ENCODE measurements around the gene SIPA1L3. TPM values are rescaled to one million over a fixed set of nuclear protein-coding genes. Genes with fewer than 3 reads are reported as not detected.

The SIPA1L3 gene
- polyA plus RNA-seq, 2 of the 4 experiments (the other 2 are of a cell fraction), result 28.9 to 50.6 TPM

DNA sequence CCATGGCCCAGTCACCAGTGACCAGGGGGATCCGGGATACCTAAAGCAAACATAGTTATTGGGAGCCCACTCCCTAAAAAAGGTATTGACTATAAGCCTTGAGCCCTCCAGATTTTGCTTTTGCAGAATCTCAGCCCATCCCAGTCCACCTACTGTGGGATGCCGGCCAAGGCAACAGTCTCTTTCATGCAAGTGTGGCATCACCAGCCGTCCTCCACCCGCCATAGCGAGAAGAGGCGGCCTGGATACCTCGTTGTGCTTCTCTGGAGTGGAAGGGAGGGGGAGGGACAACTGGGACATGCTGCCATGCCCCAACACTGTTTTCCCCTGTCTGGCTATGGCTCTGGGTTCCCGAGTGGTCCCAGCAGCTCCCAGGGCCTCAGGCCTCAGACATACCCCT, 193.6 kb downstream of the SIPA1L3 start:
- Histone ChIP-seq H3K4me3 (no peak overlapping the region), H3K27ac (no peak overlapping the region), H3K4me2 (no peak overlapping the region), H3K4me1 (no peaks in the 10 kb centered on the region), H3K9me3 (peaks cover 13% of the 10 kb centered on the region)
- no peak for ATAC-seq
- 97% methylated on average over 8 of the region's 8 CpGs for WGBS (ENCODE audit: missing lambda C conversion rate)
- no peak for TF ChIP-seq KDM5A (IDR thresholded peaks at IDR 0.05)
- no peak for TF ChIP-seq ZSCAN20 (CRISPR knock-in tag; IDR thresholded peaks at IDR 0.05)
- TF ChIP-seq MAFK (IDR thresholded peaks at IDR 0.05; ENCODE audit: partially characterized antibody), result no peak
- TF ChIP-seq, protein P1, sequence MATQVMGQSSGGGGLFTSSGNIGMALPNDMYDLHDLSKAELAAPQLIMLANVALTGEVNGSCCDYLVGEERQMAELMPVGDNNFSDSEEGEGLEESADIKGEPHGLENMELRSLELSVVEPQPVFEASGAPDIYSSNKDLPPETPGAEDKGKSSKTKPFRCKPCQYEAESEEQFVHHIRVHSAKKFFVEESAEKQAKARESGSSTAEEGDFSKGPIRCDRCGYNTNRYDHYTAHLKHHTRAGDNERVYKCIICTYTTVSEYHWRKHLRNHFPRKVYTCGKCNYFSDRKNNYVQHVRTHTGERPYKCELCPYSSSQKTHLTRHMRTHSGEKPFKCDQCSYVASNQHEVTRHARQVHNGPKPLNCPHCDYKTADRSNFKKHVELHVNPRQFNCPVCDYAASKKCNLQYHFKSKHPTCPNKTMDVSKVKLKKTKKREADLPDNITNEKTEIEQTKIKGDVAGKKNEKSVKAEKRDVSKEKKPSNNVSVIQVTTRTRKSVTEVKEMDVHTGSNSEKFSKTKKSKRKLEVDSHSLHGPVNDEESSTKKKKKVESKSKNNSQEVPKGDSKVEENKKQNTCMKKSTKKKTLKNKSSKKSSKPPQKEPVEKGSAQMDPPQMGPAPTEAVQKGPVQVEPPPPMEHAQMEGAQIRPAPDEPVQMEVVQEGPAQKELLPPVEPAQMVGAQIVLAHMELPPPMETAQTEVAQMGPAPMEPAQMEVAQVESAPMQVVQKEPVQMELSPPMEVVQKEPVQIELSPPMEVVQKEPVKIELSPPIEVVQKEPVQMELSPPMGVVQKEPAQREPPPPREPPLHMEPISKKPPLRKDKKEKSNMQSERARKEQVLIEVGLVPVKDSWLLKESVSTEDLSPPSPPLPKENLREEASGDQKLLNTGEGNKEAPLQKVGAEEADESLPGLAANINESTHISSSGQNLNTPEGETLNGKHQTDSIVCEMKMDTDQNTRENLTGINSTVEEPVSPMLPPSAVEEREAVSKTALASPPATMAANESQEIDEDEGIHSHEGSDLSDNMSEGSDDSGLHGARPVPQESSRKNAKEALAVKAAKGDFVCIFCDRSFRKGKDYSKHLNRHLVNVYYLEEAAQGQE (IDR thresholded peaks at IDR 0.05), result no peak
- TF ChIP-seq CHD2 (IDR thresholded peaks at IDR 0.05; ENCODE audit: low read length, partially characterized antibody), result no peak
- TF ChIP-seq, protein P2, sequence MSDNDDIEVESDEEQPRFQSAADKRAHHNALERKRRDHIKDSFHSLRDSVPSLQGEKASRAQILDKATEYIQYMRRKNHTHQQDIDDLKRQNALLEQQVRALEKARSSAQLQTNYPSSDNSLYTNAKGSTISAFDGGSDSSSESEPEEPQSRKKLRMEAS (IDR thresholded peaks at IDR 0.05), result no peak
- no peak for TF ChIP-seq ZNF302 (CRISPR knock-in tag; IDR thresholded peaks at IDR 0.05)
- TF ChIP-seq, protein P3, sequence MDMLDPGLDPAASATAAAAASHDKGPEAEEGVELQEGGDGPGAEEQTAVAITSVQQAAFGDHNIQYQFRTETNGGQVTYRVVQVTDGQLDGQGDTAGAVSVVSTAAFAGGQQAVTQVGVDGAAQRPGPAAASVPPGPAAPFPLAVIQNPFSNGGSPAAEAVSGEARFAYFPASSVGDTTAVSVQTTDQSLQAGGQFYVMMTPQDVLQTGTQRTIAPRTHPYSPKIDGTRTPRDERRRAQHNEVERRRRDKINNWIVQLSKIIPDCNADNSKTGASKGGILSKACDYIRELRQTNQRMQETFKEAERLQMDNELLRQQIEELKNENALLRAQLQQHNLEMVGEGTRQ (IDR thresholded peaks at IDR 0.05), result no peak
- no peak for TF ChIP-seq RCOR1 (IDR thresholded peaks at IDR 0.05; ENCODE audit: low read depth, low read length)
- TF ChIP-seq, protein P4, sequence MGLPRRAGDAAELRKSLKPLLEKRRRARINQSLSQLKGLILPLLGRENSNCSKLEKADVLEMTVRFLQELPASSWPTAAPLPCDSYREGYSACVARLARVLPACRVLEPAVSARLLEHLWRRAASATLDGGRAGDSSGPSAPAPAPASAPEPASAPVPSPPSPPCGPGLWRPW (IDR thresholded peaks at IDR 0.05), result no peak
- no peak for TF ChIP-seq CEBPB (IDR thresholded peaks at IDR 0.05)
- no peak for TF ChIP-seq JUNB (IDR thresholded peaks at IDR 0.05)
- no peak for TF ChIP-seq ZC3H11A (IDR thresholded peaks at IDR 0.05)
- CTCF ChIA-PET, result interaction anchor here (0.8 to 6.1 kb wide), 9 partner anchors 8 to 202 kb away, joined by 3 to 60 read pairs (median 8); partner anchors contain the start of genes SIPA1L3 and WDR87
- no peak for FAIRE-seq
- POLR2A ChIA-PET, result no interaction called here
- no peak for DNase-seq (ENCODE audit: low read depth in 1 of 2, low spot score in 1 of 2)

DNA sequence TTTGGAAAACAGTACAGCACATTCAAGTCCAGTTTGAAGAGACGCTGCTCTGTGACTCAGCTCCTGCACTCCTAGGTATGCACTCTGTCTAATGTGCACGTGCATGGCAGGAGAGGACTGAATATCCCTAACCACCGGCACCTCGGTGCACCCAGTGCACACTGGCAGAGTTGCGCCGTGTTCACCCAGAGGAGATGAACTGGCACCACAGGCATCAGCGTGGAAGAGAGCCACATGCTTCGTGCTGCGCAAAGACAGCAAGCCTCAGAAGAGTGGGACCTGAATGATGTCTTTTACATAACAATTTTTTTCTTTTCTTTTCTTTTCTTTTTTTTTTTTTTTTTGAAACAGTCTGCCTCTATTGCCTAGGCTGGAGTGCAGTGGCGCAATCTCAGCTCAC, 194.7 kb downstream of the SIPA1L3 start:
- no peak for FAIRE-seq
- Histone ChIP-seq H3K4me3 (no peak overlapping the region), H3K9me3 (peaks cover 13% of the 10 kb centered on the region), H3K4me2 (no peak overlapping the region), H3K27ac (no peak overlapping the region), H3K4me1 (peaks cover 4% of the 10 kb centered on the region; the same call in 2 of the 3 replicates)
- ChIA-PET CTCF (interaction anchor here (0.6 to 6.1 kb wide), 8 partner anchors 9 to 464 kb away, joined by 3 to 60 read pairs (median 6); no protein-coding TSS in a partner anchor), POLR2A (interaction anchor here (0.6 to 0.9 kb wide), 2 partner anchors 21 to 170 kb away, joined by 3 read pairs; no protein-coding TSS in a partner anchor)
- no peak for DNase-seq (ENCODE audit: low read depth in 1 of 2, low spot score in 1 of 2)
- no peak for TF ChIP-seq CBX8 (IDR thresholded peaks at IDR 0.05)
- no peak for TF ChIP-seq CHD2 (IDR thresholded peaks at IDR 0.05; ENCODE audit: low read length, partially characterized antibody)
- TF ChIP-seq EHF (CRISPR knock-in tag; IDR thresholded peaks at IDR 0.05), result no peak
- TF ChIP-seq EP300 (IDR thresholded peaks at IDR 0.05), result no peak
- TF ChIP-seq, protein P1 (IDR thresholded peaks at IDR 0.05), result no peak
- TF ChIP-seq, protein P3 (IDR thresholded peaks at IDR 0.05), result no peak
- TF ChIP-seq RARB (CRISPR knock-in tag; IDR thresholded peaks at IDR 0.05), result no peak
- TF ChIP-seq MYC (IDR thresholded peaks at IDR 0.05; ENCODE audit: borderline replicate concordance, low read length), result no peak
- no peak for TF ChIP-seq ZC3H11A (IDR thresholded peaks at IDR 0.05)
- TF ChIP-seq RNF2 (IDR thresholded peaks at IDR 0.05; ENCODE audit: borderline replicate concordance, low read depth), result no peak
- TF ChIP-seq HOXB13 (CRISPR knock-in tag; IDR thresholded peaks at IDR 0.05; ENCODE audit: low read depth), result no peak
- TF ChIP-seq ZNF302 (CRISPR knock-in tag; IDR thresholded peaks at IDR 0.05), result no peak
- TF ChIP-seq ZSCAN20 (CRISPR knock-in tag; IDR thresholded peaks at IDR 0.05), result no peak
- TF ChIP-seq, protein P5, sequence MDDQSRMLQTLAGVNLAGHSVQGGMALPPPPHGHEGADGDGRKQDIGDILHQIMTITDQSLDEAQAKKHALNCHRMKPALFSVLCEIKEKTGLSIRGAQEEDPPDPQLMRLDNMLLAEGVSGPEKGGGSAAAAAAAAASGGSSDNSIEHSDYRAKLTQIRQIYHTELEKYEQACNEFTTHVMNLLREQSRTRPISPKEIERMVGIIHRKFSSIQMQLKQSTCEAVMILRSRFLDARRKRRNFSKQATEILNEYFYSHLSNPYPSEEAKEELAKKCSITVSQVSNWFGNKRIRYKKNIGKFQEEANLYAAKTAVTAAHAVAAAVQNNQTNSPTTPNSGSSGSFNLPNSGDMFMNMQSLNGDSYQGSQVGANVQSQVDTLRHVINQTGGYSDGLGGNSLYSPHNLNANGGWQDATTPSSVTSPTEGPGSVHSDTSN (IDR thresholded peaks at IDR 0.05), result no peak
- 95% methylated on average over 10 of the region's 10 CpGs for WGBS (ENCODE audit: missing lambda C conversion rate)
- peak in 1 of 2 experiments; percentile 37; a peak in 2 of 6 replicates for ATAC-seq
